Activated gamma-delta T cell treated with anti-CD3 and anti-CD28 coated beads, Interleukin-2, amount 50 U/mL, for 16 hours (primary cell): ENCODE measurements around the gene SH3TC1.

Experiments used
- DNase-seq: peaks from one replicate; pipeline ENCODE4 v3.0.0-alpha.2; 2020; ENCODE audit warnings: low read depth

Gene SH3TC1

GRCh38 chr4:8287343-8288280, 88.5 kb downstream of the SH3TC1 start:
- DNase-seq = no peak

- DNase-seq = no peak
Observed at GRCh38 chr4:8289151-8289750, 90.2 kb downstream of the SH3TC1 start.

- no peak for DNase-seq
Observed at GRCh38 chr4:8289956-8290700, 91.0 kb downstream of the SH3TC1 start.

GRCh38 chr4:8290701-8290970, 91.5 kb downstream of the SH3TC1 start:
- DNase-seq = no peak
